ENCODE measurements around the gene PTPN20. TPM values are rescaled to one million over a fixed set of nuclear protein-coding genes. Genes with fewer than 3 reads are reported as not detected.
"Not testable (repeated sequence)": the region's sequence is repeated elsewhere in the genome, so short reads cannot be mapped to it uniquely, and the experiment has no call there.

Gene PTPN20
- total RNA-seq, 1 donor from 2014 or later: 1.9 TPM

DNA sequence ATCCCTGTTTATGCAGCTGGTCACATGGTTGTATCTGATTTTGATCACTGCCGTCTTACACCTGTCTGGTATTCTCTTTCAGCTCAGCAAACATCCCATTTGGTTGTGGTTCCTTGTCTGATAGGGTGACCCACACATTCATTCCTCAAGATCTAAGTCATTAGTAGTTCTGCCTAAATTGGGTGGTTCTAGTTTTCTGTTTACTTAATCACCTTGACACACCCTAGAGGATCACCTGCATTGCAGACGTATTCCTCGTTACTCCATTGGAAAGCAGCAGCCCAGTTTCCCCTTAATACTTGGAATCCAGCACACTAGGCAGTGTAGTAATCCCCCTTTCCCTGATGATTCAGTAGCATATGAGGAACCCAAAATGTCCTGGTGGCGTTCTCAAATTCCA is 41.3 kb downstream of the PTPN20 start:
- intact Hi-C loops (cut with micrococcal nuclease): not testable (repeated sequence)

DNA sequence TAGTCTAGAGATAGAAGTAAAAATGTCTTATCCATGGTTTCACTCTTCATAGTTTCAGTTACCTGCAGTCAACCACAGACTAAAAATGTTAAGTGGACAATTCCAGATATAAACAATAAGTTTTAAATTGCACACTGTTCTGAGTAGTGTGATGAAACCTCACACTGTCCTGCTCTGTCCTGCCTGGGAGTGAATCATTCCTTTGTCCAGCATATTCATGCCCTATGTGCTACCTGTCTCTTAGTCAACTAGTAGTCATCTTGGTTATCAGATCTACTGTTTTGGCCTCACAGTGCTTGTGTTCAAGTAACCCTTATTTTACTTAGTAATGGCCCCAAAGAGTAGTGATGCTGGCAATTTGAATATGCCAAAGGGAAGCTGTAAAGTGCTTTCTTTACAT is 49.5 kb downstream of the PTPN20 start:
- intact Hi-C loops (cut with micrococcal nuclease): not testable (repeated sequence)

- intact Hi-C loops (cut with micrococcal nuclease): not testable (repeated sequence)
These were observed 52.1 kb downstream of the PTPN20 start for GRCh38 chr10:46963356-46963755.

- intact Hi-C loops (cut with micrococcal nuclease): not testable (repeated sequence)
These were observed 55.8 kb downstream of the PTPN20 start for GRCh38 chr10:46967013-46967412.

DNA sequence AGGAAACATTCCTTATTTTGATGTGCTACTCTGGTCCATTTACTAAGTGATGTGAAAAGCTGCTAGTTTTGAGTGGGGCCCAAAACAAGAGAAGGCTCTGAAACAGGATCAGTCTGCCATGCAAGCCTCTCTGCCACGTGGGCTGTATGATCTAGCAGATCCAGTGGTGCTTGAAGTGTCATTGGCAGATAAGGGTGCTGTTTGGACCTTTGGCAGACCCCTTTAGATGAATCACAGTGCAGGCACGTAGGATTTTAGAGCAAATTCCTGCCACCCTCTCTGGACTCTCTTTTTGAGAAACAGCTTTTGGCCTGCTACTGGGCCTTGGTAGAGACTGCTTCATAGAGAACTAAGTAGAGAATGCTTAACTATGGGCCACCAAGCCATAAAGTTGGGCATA is 69.0 kb downstream of the PTPN20 start:
- intact Hi-C loops (cut with micrococcal nuclease): not testable (repeated sequence)

GRCh38 chr10:46987233-46987924 is 76.2 kb downstream of the PTPN20 start:
- intact Hi-C loops (cut with micrococcal nuclease): not testable (repeated sequence)

DNA sequence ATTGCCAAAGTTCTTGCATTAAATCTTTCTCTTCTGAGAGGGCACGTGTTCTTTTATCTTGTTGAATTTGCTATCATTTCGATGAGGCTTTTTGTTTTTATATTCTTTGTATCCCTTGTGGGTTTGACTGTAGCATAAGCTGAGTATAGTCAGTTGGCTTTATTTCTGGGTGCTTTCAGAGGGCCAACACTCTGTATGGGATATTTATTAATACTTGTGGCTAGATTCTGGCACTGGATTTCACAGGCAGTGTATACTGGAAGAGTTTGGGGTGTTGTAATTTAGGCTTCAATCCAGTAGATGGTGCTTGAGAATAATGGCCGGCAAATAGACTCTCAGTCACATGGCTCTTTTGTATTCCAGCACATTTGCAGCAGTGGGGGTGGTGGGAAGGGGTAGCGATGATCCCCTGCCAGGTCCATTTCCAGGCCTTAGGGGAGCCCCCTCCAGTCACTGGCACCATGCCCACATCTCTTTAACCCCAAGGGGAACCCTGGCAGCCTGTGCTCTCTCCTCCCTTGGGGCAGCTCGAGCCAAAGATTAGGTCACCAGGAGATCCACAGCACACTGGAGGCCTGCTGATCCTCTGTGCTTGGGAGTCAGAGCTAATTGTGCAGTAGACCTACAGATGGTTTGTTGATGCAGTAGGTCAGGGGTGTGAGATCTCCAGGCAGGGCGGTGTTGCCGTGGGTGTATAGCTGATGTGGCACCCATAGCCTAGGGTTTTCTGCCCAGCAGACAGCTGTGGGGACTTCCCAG is 81.8 kb downstream of the PTPN20 start:
- intact Hi-C loops (cut with micrococcal nuclease): no loop called here

- intact Hi-C loops (cut with micrococcal nuclease): no loop called here
These were observed 84.0 kb downstream of the PTPN20 start for GRCh38 chr10:46995234-46995633.

- intact Hi-C loops (cut with micrococcal nuclease): no loop called here
These were observed 87.0 kb downstream of the PTPN20 start for GRCh38 chr10:46998192-46998591.

GRCh38 chr10:46998595-46998994 is 87.4 kb downstream of the PTPN20 start:
- intact Hi-C loops (cut with micrococcal nuclease): no loop called here

DNA sequence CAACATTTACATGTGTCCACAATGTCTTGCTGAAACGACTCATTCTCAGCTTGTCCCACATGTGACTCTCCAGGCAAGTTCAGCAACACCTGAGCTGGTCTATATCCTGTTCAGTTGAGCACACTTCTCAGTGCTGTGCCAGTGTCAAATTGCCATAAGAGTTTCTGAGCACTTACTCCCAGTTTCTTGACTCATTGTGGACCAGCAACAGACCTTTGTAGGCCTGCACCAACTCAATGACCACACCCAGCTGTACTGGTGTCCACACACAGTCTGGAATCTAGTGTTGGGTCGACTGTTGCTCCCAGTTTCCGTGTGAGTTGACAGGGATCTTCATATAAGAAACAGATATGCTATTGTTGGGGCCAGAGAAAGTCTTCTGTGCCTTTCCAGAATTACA is 88.0 kb downstream of the PTPN20 start:
- intact Hi-C loops (cut with micrococcal nuclease): no loop called here

GRCh38 chr10:47008769-47009168 is 97.5 kb downstream of the PTPN20 start:
- intact Hi-C loops (cut with micrococcal nuclease): no loop called here

DNA sequence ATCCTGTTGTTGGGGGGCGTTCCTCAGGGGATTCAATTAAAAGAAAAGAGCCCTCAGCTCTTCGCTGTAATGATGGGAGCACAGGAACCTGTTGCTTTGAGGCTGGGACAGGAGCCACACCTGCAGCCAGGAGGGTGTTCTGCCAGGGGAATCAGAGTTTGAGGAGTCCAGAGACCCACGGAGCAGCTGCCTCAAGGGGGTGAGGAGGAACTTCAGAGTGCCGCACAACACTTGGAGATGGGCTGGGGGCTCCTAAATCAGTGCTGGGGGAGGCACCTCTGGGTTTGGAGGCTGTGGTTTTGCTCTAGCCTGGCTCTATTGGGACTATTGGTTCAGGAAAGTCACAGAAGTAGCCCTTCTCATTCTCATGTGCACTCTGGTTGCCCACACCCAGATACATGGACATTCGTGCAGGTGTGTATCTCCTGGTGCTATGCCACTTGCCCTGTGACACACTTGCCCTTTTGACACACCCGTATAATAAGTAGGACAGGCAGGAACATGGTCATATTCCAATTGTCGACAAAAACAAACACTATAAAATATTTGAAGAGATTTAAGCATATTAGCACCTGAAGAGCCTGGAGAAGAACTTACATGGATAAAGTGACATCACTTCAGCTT is 98.1 kb downstream of the PTPN20 start:
- intact Hi-C loops (cut with micrococcal nuclease): no loop called here

GRCh38 chr10:47010036-47010435 is 98.8 kb downstream of the PTPN20 start:
- intact Hi-C loops (cut with micrococcal nuclease): no loop called here

- intact Hi-C loops (cut with micrococcal nuclease): no loop called here
These were observed 101.0 kb downstream of the PTPN20 start for GRCh38 chr10:47012214-47012613.

DNA sequence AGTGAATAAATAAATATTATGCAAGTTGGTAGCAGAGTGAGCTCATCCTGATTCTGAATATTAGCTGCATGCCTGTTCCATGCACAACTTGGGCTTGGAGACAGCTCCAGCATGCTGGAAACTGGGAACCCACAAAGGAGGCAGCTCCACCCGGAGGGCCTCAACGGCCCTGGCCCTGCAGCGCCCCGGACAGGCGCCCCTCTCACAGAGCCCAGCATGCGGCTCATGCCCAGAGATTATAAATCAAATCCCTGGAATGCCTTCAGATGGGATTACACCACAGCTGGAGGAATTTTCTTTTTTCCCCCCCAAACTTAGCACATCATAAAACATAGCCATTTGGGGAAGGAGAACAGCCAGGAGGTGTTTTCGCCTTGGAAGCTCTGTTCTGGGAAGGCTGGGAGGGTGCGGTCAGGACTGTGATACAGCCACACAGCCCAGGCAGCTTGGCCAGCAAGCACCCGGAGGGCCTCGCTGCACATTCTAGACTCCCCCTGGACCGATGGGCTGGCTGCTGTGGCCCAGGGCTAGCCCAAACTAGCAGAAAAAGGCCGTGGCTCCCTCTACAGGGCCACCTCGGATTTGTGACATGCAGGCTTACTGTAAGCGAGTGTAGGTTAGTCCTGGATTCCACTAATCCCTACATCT is 102.4 kb downstream of the PTPN20 start:
- intact Hi-C loops (cut with micrococcal nuclease): no loop called here

GRCh38 chr10:47015404-47015803 is 104.2 kb downstream of the PTPN20 start:
- intact Hi-C loops (cut with micrococcal nuclease): no loop called here

DNA sequence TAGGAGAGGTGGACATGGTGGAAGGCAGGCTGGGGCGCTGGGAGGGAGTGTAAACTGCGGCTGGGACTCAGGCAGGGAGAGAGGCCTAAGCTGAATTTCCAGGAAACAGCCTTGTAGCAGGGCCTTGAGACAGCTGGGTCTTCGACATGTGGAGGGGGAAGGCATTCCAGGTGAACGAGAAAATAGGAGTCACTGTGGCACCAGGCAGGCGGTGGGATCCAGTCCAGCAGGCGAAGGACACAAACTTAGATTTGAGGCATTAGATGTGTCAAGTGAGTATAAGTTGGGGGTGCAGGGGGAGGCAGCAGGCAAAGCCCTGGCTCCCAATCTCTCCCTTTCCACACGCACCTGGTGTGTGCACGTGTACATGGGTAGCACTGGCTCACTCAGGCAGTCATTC is 105.3 kb downstream of the PTPN20 start:
- intact Hi-C loops (cut with micrococcal nuclease): no loop called here

DNA sequence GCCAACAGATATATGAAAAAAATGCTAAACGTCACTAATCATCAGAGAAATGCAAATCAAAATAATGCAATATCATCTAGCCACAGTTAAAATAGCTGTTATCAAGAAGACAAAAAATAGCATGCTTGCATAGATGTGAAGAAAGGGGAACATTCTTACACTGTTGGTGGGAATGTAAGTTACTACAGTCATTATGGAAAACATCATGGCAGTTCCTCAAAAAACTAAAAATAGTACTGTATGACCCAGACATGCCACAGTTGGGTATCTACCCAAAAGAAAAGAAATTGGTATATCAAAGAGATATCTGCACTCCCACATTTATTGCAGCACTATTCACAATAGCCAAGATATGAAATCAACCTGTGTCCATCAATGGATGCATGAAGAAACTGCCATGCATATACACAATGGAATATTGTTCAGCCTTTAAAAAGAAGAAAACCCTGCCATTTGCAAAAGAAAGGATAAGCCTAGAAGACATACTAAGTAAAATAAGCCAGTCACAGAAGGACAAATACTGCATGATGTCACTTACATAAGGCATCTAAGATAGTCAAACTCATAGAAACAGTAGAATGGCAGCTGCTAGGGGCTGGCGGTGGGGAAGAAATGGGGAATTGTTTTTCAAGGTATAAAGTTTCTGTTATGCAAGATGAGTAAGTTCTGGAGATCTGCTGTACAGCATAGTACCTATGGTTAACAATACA is 107.0 kb downstream of the PTPN20 start:
- intact Hi-C loops (cut with micrococcal nuclease): no loop called here

GRCh38 chr10:47019155-47020145 is 108.2 kb downstream of the PTPN20 start:
- intact Hi-C loops (cut with micrococcal nuclease): no loop called here
